ENCODE data around the gene SBNO2.

Gene SBNO2

DNA sequence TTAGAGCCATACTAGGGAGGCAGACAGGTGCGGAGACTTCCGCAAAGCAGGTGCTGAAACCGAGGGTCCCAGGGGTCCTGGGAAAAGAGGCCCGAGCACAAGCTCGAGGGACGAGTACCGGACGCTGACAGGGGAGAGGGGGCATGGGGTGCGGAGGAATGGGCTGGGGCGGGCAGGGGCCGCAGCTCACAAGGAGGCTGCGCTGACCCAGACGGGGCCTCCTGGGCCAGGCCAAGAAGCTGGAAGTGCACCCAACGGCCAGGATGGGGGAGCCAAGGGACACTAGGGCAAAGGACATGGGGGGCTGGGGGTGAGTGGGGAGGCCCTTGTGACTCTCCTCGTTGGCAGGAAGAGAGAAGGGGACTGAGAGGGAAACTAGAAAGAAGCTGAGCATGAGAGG lies 80.7 kb downstream of the SBNO2 start:
- TF ChIP-seq EZH2 (IDR thresholded peaks at IDR 0.05; ENCODE audit: borderline replicate concordance, low read depth, low read length, severe bottlenecking) = no peak
- TF ChIP-seq, protein P1, sequence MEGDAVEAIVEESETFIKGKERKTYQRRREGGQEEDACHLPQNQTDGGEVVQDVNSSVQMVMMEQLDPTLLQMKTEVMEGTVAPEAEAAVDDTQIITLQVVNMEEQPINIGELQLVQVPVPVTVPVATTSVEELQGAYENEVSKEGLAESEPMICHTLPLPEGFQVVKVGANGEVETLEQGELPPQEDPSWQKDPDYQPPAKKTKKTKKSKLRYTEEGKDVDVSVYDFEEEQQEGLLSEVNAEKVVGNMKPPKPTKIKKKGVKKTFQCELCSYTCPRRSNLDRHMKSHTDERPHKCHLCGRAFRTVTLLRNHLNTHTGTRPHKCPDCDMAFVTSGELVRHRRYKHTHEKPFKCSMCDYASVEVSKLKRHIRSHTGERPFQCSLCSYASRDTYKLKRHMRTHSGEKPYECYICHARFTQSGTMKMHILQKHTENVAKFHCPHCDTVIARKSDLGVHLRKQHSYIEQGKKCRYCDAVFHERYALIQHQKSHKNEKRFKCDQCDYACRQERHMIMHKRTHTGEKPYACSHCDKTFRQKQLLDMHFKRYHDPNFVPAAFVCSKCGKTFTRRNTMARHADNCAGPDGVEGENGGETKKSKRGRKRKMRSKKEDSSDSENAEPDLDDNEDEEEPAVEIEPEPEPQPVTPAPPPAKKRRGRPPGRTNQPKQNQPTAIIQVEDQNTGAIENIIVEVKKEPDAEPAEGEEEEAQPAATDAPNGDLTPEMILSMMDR (IDR thresholded peaks at IDR 0.05; ENCODE audit: borderline replicate concordance, extremely low read depth, low read length, poor library complexity, severe bottlenecking) = no peak
- Histone ChIP-seq H4K20me1 (ENCODE audit: insufficient read depth, low read length) (peaks cover 42% of the 10 kb centered on the region), H3K9me3 (ENCODE audit: insufficient read depth, low read length, severe bottlenecking) (no peaks in the 10 kb centered on the region), H3K27me3 (ENCODE audit: insufficient read depth, low read length, poor library complexity) (no peaks in the 10 kb centered on the region), H3K4me3 (ENCODE audit: low read depth in 1 of 2, low read length in 2 of 2) (peak overlapping the region in 1 of 2 experiments; percentile 99; a peak in 2 of 4 replicates), H3K4me1 (ENCODE audit: insufficient read depth, low read length) (peaks cover 26% of the 10 kb centered on the region), H2AFZ (ENCODE audit: low read depth, low read length) (no peak overlapping the region), H3K36me3 (ENCODE audit: insufficient read depth, low read length) (peaks cover 50% of the 10 kb centered on the region), H3K27ac (ENCODE audit: low read length) (peak overlapping the region; percentile 72; the same call in 1 of the 2 replicates), H3K9ac (ENCODE audit: low read depth, low read length) (peak overlapping the region; percentile 91), H3K4me2 (ENCODE audit: insufficient read depth, low read length) (peak overlapping the region; percentile 99), H3K79me2 (ENCODE audit: insufficient read depth, low read length) (peaks cover 38% of the 10 kb centered on the region)
- DNase-seq = no peak
- no peak for ATAC-seq (ENCODE audit: insufficient read depth, low read depth)

DNA sequence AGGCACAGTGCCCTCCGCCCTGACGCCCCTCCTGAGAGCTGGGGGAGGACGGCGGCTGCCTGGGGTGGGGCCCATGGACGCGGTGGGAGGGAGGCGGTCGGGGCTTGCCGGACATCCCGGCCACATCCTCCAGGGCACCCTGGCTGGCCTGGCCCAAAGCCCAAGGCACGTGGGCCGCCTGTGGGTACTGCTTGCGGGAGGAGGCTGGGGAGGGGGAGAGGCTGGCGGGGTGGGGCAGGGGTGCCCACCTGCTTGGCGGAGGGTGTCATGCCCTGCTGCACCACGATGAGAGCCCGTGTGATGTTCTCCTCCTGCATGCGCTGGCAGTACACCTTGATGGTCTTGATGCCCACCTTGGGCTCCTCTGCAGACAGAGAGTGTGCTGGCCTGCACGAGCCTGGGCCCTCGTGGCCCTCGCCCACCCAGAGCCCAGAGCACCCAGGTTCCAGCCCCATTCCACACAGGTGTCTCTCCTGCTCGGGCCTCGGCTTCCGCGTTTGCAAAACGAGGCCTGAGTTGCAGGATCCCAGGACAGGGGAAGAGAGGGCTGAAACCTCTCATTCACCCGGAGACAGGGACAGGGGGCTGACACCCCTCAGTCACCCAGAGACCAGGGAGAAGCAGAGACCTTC lies 82.4 kb downstream of the SBNO2 start:
- H3K9ac ChIP-seq (ENCODE audit: low read depth, low read length) = no peak overlapping the region
- H3K79me2 ChIP-seq (ENCODE audit: insufficient read depth, low read length) = peaks cover 38% of the 10 kb centered on the region
- ATAC-seq (ENCODE audit: insufficient read depth, low read depth) (no peak), DNase-seq (no peak)
- no peak overlapping the region for H3K4me3 ChIP-seq (ENCODE audit: low read depth in 1 of 2, low read length in 2 of 2)
- TF ChIP-seq, protein P1 (IDR thresholded peaks at IDR 0.05; ENCODE audit: borderline replicate concordance, extremely low read depth, low read length, poor library complexity, severe bottlenecking) = no peak
- no peak for TF ChIP-seq EZH2 (IDR thresholded peaks at IDR 0.05; ENCODE audit: borderline replicate concordance, low read depth, low read length, severe bottlenecking)
- no peaks in the 10 kb centered on the region for H3K27me3 ChIP-seq (ENCODE audit: insufficient read depth, low read length, poor library complexity)
- no peak overlapping the region for H3K4me2 ChIP-seq (ENCODE audit: insufficient read depth, low read length)
- H3K27ac ChIP-seq (ENCODE audit: low read length) = no peak overlapping the region
- peaks cover 47% of the 10 kb centered on the region for H4K20me1 ChIP-seq (ENCODE audit: insufficient read depth, low read length)
- peaks cover 26% of the 10 kb centered on the region for H3K4me1 ChIP-seq (ENCODE audit: insufficient read depth, low read length)
- no peak overlapping the region for H2AFZ ChIP-seq (ENCODE audit: low read depth, low read length)
- H3K36me3 ChIP-seq (ENCODE audit: insufficient read depth, low read length) = peaks cover 65% of the 10 kb centered on the region
- H3K9me3 ChIP-seq (ENCODE audit: insufficient read depth, low read length, severe bottlenecking) = no peaks in the 10 kb centered on the region

DNA sequence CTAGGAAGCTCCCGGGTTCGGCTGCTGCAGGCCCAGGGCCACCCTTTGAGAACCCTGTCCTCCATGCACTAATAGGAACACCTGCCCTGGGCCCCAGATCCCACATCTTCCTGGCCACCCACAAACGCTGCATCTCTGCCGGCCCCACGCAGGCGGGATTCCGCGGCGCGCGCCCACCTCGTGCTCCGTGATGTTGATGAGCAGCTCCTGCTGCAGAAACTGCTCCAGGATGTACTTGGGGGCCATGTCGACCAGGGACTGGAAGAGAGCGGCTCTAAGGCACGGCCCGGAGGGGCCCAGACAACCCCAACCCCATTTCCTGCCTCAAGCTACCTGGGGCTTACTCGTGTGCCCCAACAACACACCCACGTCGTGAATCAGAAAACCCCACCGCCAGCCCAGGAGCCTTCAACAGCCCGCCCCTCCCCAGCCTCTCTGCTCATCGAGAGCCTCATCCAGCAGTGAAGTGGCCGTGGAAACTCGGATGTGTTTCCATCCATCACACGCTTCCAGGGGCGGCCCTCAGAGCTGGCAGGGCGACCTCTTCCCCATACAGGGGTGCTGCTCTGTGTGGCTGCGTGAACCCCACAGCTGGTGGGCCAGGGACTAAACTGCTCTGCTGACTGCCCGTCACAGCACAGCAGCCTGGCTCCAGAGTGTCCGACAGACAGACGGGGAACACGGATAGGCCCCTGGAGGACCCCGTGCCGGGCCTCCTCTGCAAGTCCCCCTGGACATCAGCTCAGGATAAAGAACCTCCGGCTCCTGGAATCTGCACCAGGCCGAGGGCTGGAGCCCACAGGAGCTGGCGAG lies 83.1 kb downstream of the SBNO2 start:
- no peak overlapping the region for H3K4me2 ChIP-seq (ENCODE audit: insufficient read depth, low read length)
- peaks cover 38% of the 10 kb centered on the region for H3K79me2 ChIP-seq (ENCODE audit: insufficient read depth, low read length)
- peaks cover 72% of the 10 kb centered on the region for H3K36me3 ChIP-seq (ENCODE audit: insufficient read depth, low read length)
- H2AFZ ChIP-seq (ENCODE audit: low read depth, low read length) = no peak overlapping the region
- TF ChIP-seq, protein P1 (IDR thresholded peaks at IDR 0.05; ENCODE audit: borderline replicate concordance, extremely low read depth, low read length, poor library complexity, severe bottlenecking) = no peak
- no peak for TF ChIP-seq EZH2 (IDR thresholded peaks at IDR 0.05; ENCODE audit: borderline replicate concordance, low read depth, low read length, severe bottlenecking)
- no peaks in the 10 kb centered on the region for H3K9me3 ChIP-seq (ENCODE audit: insufficient read depth, low read length, severe bottlenecking)
- no peak overlapping the region for H3K9ac ChIP-seq (ENCODE audit: low read depth, low read length)
- H3K27me3 ChIP-seq (ENCODE audit: insufficient read depth, low read length, poor library complexity) = no peaks in the 10 kb centered on the region
- peaks cover 52% of the 10 kb centered on the region for H4K20me1 ChIP-seq (ENCODE audit: insufficient read depth, low read length)
- H3K27ac ChIP-seq (ENCODE audit: low read length) = no peak overlapping the region
- H3K4me1 ChIP-seq (ENCODE audit: insufficient read depth, low read length) = peaks cover 24% of the 10 kb centered on the region
- no peak for ATAC-seq (ENCODE audit: insufficient read depth, low read depth)
- DNase-seq = no peak
- H3K4me3 ChIP-seq (ENCODE audit: low read depth in 1 of 2, low read length in 2 of 2) = no peak overlapping the region
